HepG2 (cell line): ENCODE data around the gene GRIK3. TPM values are rescaled to one million over a fixed set of nuclear protein-coding genes. Genes with fewer than 3 reads are reported as not detected.

Experiments used
- ATAC-seq: fragments of 200-7000 bp; cut with Tn5 transposase; 3 replicates; pipeline ENCODE4 v1.9.1; 2020; ENCODE audit warnings: mild to moderate bottlenecking, moderate library complexity
- BruUV-seq: library from RNA; stranded (reverse); fragments of 400-500 nt; replicated peaks from 2 replicates; lab custom pipeline; 2021; lab: Mats Ljungman, UMichigan
- CTCF ChIA-PET: fragments of 300-600 bp; formaldehyde crosslinking; extraction: SDS; loops from one replicate; lab custom pipeline; 2021; ENCODE audit warnings: low total read pairs, inconsistent platforms, low intra/inter-chr PET ratio; lab: Yijun Ruan, JAX
- POLR2A ChIA-PET: fragments of 350-600 bp; sonication (Branson Sonifier 250); formaldehyde crosslinking; loops from one replicate; lab custom pipeline; 2020; ENCODE audit warnings: antibody characterized with exemption, inconsistent platforms; lab: Yijun Ruan, JAX
- DNase-seq: peaks from one replicate; pipeline ENCODE4 v3.0.0-alpha.2; 2015; ENCODE audit warnings: low spot score
- FAIRE-seq: peaks from 3 replicates; lab custom pipeline; 2011; peaks lifted over from hg19 to GRCh38; lab: Jason Lieb, UNC
- H2AFZ ChIP-seq: one replicate; pipeline ENCODE4 v1.6.1; 2011; ENCODE audit warnings: low read length, inconsistent platforms
- H3K27ac ChIP-seq: fragments of 300-600 bp; 3 replicates; pipeline ENCODE4 v1.8.0; 2011; ENCODE audit warnings: mixed run types, mild to moderate bottlenecking, mixed read lengths, low read length, inconsistent platforms; ENCODE audit not compliant: insufficient read depth; ENCODE audit errors: extremely low read length
- H3K27me3 ChIP-seq, 2 experiments: fragments of 200-600 bp in 1 of 2; 2 replicates in 1 of 2; 3 replicates in 1 of 2; pipeline versions ENCODE4 v1.6.0 to v1.8.0; 2011; ENCODE audit warnings: low read length in 2 of 2, mild to moderate bottlenecking in 2 of 2, moderate library complexity in 2 of 2, inconsistent platforms in 1 of 2; ENCODE audit not compliant: insufficient read depth in 2 of 2, control insufficient read depth in 1 of 2
- H3K36me3 ChIP-seq, 2 experiments: fragments of 200-600 bp in 1 of 2; replicated peaks in 1 of 2; 2 replicates in 1 of 2; 3 replicates in 1 of 2; pipeline versions ENCODE4 v1.5.1 to v1.8.0; 2011; ENCODE audit warnings: low read length in 2 of 2, inconsistent platforms in 1 of 2; ENCODE audit not compliant: insufficient read depth in 2 of 2, control insufficient read depth in 1 of 2
- H3K4me1 ChIP-seq: 2 replicates; pipeline ENCODE4 v1.5.1; 2012; ENCODE audit warnings: low read length, inconsistent platforms; ENCODE audit not compliant: insufficient read depth
- H3K4me2 ChIP-seq: 2 replicates; pipeline ENCODE4 v1.6.0; 2011; ENCODE audit warnings: low read depth, low read length, inconsistent platforms
- H3K4me3 ChIP-seq, 3 experiments: fragments of 200-600 bp in 1 of 3; sonication (generic), shearing (Covaris generic) in 1 of 3; replicated peaks in 1 of 3; 2 replicates each; pipeline ENCODE4 v1.5.1; 2011 to 2016; ENCODE audit warnings: low read length in 3 of 3, inconsistent platforms in 2 of 3, low read depth in 2 of 3, mild to moderate bottlenecking in 2 of 3, control low read depth in 1 of 3, mixed read lengths in 1 of 3; ENCODE audit not compliant: insufficient read depth in 1 of 3
- H3K79me2 ChIP-seq: one replicate; pipeline ENCODE4 v1.6.1; 2011; ENCODE audit warnings: low read length, inconsistent platforms; ENCODE audit not compliant: insufficient read depth
- H3K9ac ChIP-seq: 2 replicates; pipeline ENCODE4 v1.6.0; 2011; ENCODE audit warnings: mild to moderate bottlenecking, low read depth, low read length, inconsistent platforms; ENCODE audit not compliant: insufficient read depth
- H3K9me3 ChIP-seq: 2 replicates; pipeline ENCODE4 v1.5.1; 2012; ENCODE audit warnings: mild to moderate bottlenecking, low read length
- H4K20me1 ChIP-seq: 2 replicates; pipeline ENCODE4 v1.6.0; 2011; ENCODE audit warnings: inconsistent platforms, mild to moderate bottlenecking, low read length, moderate library complexity; ENCODE audit not compliant: insufficient read depth
- CREB3 ChIP-seq: sonication (generic); formaldehyde crosslinking; IDR thresholded peaks from 2 replicates; pipeline ENCODE4 v1.5.0; 2020; ENCODE audit warnings: missing genetic modification reagents
- FLYWCH1 ChIP-seq: sonication (generic); formaldehyde crosslinking; IDR thresholded peaks from 2 replicates; pipeline ENCODE4 v1.8.1; 2023; ENCODE audit warnings: mild to moderate bottlenecking, missing genetic modification reagents
- GLI4 ChIP-seq: sonication (generic); formaldehyde crosslinking; IDR thresholded peaks from 2 replicates; pipeline ENCODE4 v1.5.1; 2020; ENCODE audit warnings: missing genetic modification reagents, mild to moderate bottlenecking, moderate library complexity, borderline replicate concordance
- KIAA2018 ChIP-seq: sonication (generic); formaldehyde crosslinking; IDR thresholded peaks from 2 replicates; pipeline ENCODE4 v1.5.0; 2020; ENCODE audit warnings: mild to moderate bottlenecking, missing genetic modification reagents, borderline replicate concordance
- NCOA2 ChIP-seq: sonication (generic); formaldehyde crosslinking; IDR thresholded peaks from 2 replicates; pipeline ENCODE4 v1.8.0; 2022; ENCODE audit warnings: inconsistent platforms
- SNAI1 ChIP-seq: sonication (generic); formaldehyde crosslinking; IDR thresholded peaks from 2 replicates; pipeline ENCODE4 v1.5.0; 2020; ENCODE audit warnings: mild to moderate bottlenecking, missing genetic modification reagents, borderline replicate concordance
- SPEN ChIP-seq: sonication (generic); formaldehyde crosslinking; IDR thresholded peaks from 2 replicates; pipeline ENCODE4 v1.5.1; 2020; ENCODE audit warnings: low read depth, mild to moderate bottlenecking, missing genetic modification reagents
- TAF1 ChIP-seq: sonication (generic); formaldehyde crosslinking; IDR thresholded peaks from 2 replicates; pipeline ENCODE4 v1.4.0; 2020; ENCODE audit warnings: missing genetic modification reagents
- ZNF160 ChIP-seq: sonication (generic); formaldehyde crosslinking; IDR thresholded peaks from 2 replicates; pipeline ENCODE4 v1.8.0; 2022; ENCODE audit warnings: mild to moderate bottlenecking, inconsistent platforms, missing genetic modification reagents
- ZNF530 ChIP-seq: sonication (generic); formaldehyde crosslinking; IDR thresholded peaks from 2 replicates; pipeline ENCODE4 v1.5.0; 2020; ENCODE audit warnings: low read depth, mild to moderate bottlenecking, missing genetic modification reagents
- ZNF83 ChIP-seq: sonication (generic); formaldehyde crosslinking; IDR thresholded peaks from 2 replicates; pipeline ENCODE4 v1.4.0; 2020; ENCODE audit warnings: missing genetic modification reagents, mild to moderate bottlenecking, borderline replicate concordance
- WGBS: methylation state at CpG from one replicate; pipeline ENCODE4 v1.1.6; 2017; ENCODE audit warnings: low lambda C conversion rate; 5-methylcytosine and 5-hydroxymethylcytosine counted together
- in situ Hi-C: cut with HindIII; loops from 2 replicates; pipeline ENCODE4 v1.10.0; 2017; ENCODE audit warnings: low pct_unique_long_range_greater_than_20kb; ENCODE audit not compliant: extremely low pct_ligation_motif_present
- intact Hi-C: fragments of 100-400 bp; cut with micrococcal nuclease; formaldehyde crosslinking; loops from one replicate; pipeline ENCODE4 v1.10.0; 2022; ENCODE audit not compliant: unreplicated experiment
- polyA plus RNA-seq, 8 experiments: library from polyadenylated mRNA; depleted of rRNA in 3 of 8; stranded (reverse) in 7 of 8; unstranded in 1 of 8; fragments of >200 nt; fragmentation: Illumina TruSeq in 4 of 8; extraction: Trizol in 4 of 8; gene quantifications; 2 replicates each; pipeline versions ENCODE4 v1.2.1 to v1.2.3, GENCODE V29; 2011 to 2016; ENCODE audit warnings: low read depth in 4 of 8, missing spikeins in 1 of 8, mixed read lengths in 1 of 8; ENCODE audit not compliant: insufficient read depth in 1 of 8
- total RNA-seq, 5 experiments: library from RNA; depleted of rRNA; stranded (reverse); fragments of >200 nt; fragmentation: Illumina TruSeq; extraction: Trizol; gene quantifications; 2 replicates each; pipeline ENCODE4 v1.2.3, GENCODE V29; 2016; ENCODE audit warnings: low read depth in 1 of 5

GRIK3 gene
- total and polyA plus RNA-seq, 2 of the 13 experiments (the other 11 are each of a cell fraction or from before 2014, with no cell fraction given) = not detected

- FAIRE-seq (no peak), ATAC-seq (no peak), DNase-seq (no peak)
- Histone ChIP-seq H2AFZ (no peak overlapping the region), H3K4me2 (no peak overlapping the region), H3K9ac (no peak overlapping the region), H3K27me3 (peaks cover 3 to 38% of the 10 kb centered on the region in 2 experiments; a peak in 4 of 5 replicates), H3K27ac (no peak overlapping the region), H3K79me2 (no peaks in the 10 kb centered on the region), H3K4me1 (no peaks in the 10 kb centered on the region), H3K36me3 (no peaks in the 10 kb centered on the region), H3K9me3 (no peaks in the 10 kb centered on the region), H4K20me1 (no peaks in the 10 kb centered on the region), H3K4me3 (no peak overlapping the region)
- ChIA-PET POLR2A (no interaction called here), CTCF (no interaction called here)
- BruUV-seq = no TSS peak
- in situ Hi-C loops = no loop called here
- no peak for TF ChIP-seq NCOA2 (CRISPR knock-in tag)
- TF ChIP-seq ZNF160 (CRISPR knock-in tag) = no peak
- TF ChIP-seq SPEN (CRISPR knock-in tag) = no peak
- TF ChIP-seq KIAA2018 (CRISPR knock-in tag) = no peak
- TF ChIP-seq ZNF530 (CRISPR knock-in tag) = no peak
- TF ChIP-seq TAF1 (CRISPR knock-in tag) = no peak
- TF ChIP-seq SNAI1 (CRISPR knock-in tag) = no peak
- no peak for TF ChIP-seq FLYWCH1 (CRISPR knock-in tag)
- TF ChIP-seq CREB3 (CRISPR knock-in tag) = no peak
- no peak for TF ChIP-seq ZNF83 (CRISPR knock-in tag)
- no peak for TF ChIP-seq GLI4
- WGBS = 71% methylated on average over 7 of the region's 12 CpGs
- intact Hi-C loops = no loop called here
Observed at GRCh38 chr1:36849956-36850355, 184.4 kb downstream of the GRIK3 start.
